IPS DF 6.9 (cell line): ENCODE results near the gene PHLDA1.

Experiments used
- DNase-seq: peaks from one replicate; pipeline ENCODE4 v3.0.0-alpha.2; 2013; ENCODE audit warnings: low read depth, low spot score
- H3K27ac ChIP-seq: one replicate; pipeline ENCODE4 v1.5.1; 2013; ENCODE audit warnings: low read length, control low read depth
- H3K27me3 ChIP-seq: 2 replicates; pipeline ENCODE4 v1.6.1; 2013; ENCODE audit warnings: mild to moderate bottlenecking, low read length; ENCODE audit not compliant: control insufficient read depth, insufficient read depth
- H3K36me3 ChIP-seq: 2 replicates; pipeline ENCODE4 v1.6.1; 2013; ENCODE audit warnings: low read length; ENCODE audit not compliant: control insufficient read depth, insufficient read depth
- H3K4me1 ChIP-seq: 2 replicates; pipeline ENCODE4 v1.6.1; 2013; ENCODE audit warnings: low read length; ENCODE audit not compliant: control insufficient read depth, insufficient read depth
- H3K4me3 ChIP-seq: 2 replicates; pipeline ENCODE4 v1.5.1; 2013; ENCODE audit warnings: mild to moderate bottlenecking, low read length
- H3K9me3 ChIP-seq: 2 replicates; pipeline ENCODE4 v1.6.1; 2013; ENCODE audit warnings: low read length, inconsistent platforms; ENCODE audit not compliant: control insufficient read depth, insufficient read depth
- WGBS: extraction: QIAGEN DNeasy Blood & Tissue Kit; methylation state at CpG from one replicate; pipeline ENCODE4 v1.1.7; 2013; ENCODE audit warnings: mixed read lengths, missing lambda C conversion rate; ENCODE audit not compliant: insufficient read length, insufficient coverage; 5-methylcytosine and 5-hydroxymethylcytosine counted together

PHLDA1 gene

DNA sequence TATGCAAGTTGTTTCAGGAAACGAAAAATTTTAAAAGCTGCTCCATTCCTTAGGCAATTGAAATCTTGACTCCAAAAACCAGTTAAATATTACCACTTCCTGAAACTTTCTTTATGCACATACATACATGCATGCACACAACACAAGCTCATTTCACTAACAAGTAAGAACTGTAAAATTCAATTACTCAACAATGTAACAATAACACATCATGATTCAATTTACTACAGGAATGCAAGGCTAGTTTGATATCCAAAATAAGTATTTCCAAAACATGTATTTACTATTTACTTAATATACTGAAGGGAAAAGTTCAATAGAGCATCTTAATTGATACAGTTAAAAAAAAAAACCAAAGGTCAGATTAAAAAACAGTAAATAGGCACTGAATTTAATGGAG lies 33.3 kb upstream of the PHLDA1 start:
- peaks cover 2% of the 10 kb centered on the region; the same call in 1 of the 2 replicates for H3K36me3 ChIP-seq
- DNase-seq = no peak
- no peaks in the 10 kb centered on the region for H3K9me3 ChIP-seq
- no CpG with 5 or more reads among the region's 1 CpG for WGBS
- no peaks in the 10 kb centered on the region for H3K27me3 ChIP-seq
- H3K4me3 ChIP-seq = no peak overlapping the region
- H3K27ac ChIP-seq = no peak overlapping the region
- peaks cover 1% of the 10 kb centered on the region; the same call in 1 of the 2 replicates for H3K4me1 ChIP-seq

DNA sequence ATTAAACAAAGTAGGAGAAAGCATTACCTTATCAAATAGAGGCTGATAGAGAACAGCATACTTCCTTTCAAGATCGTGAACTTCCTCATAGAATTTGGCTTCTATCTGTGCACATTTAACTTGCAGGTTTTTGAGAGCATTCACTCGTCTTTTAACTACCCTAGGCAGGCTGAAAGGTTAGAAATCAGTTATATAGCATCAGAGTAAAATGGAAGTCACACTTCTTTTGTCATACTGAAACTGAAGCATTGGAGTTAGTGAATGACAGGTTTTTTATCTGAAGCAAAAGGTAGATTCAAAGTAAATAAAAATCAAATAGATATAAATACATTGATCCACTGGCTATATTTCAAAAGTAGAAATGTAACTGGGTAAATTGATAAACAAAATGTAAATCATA lies 28.5 kb upstream of the PHLDA1 start:
- Histone ChIP-seq H3K9me3 (no peaks in the 10 kb centered on the region), H3K4me3 (no peak overlapping the region), H3K36me3 (peaks cover 7% of the 10 kb centered on the region; the same call in 1 of the 2 replicates), H3K27ac (no peak overlapping the region), H3K27me3 (no peaks in the 10 kb centered on the region), H3K4me1 (peaks cover 1% of the 10 kb centered on the region; the same call in 1 of the 2 replicates)
- WGBS = no CpG with 5 or more reads among the region's 2 CpGs
- DNase-seq = no peak

DNA sequence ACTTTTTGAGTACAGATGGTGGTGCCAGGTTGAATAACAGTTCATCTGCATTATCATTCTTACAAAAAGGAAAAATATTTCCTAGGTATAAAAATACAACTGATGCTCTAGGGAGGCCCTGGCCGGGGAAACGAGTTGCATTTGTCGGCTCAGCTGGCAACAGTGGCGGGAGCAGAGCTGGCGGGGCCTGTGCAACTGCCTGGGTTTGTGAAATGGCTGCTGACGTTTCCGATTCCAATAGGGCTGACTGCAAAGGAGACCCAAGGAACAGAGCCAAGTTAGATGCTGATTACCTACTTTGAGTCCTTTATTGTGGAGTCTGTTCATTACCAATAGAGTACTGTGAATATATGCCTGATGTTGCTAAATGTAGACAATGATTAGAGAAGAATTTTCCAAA lies 25.8 kb upstream of the PHLDA1 start:
- DNase-seq = no peak
- peaks cover 14% of the 10 kb centered on the region; the same call in 1 of the 2 replicates for H3K36me3 ChIP-seq
- no peaks in the 10 kb centered on the region for H3K27me3 ChIP-seq
- no CpG with 5 or more reads among the region's 7 CpGs for WGBS
- H3K4me1 ChIP-seq = peaks cover 1% of the 10 kb centered on the region; the same call in 1 of the 2 replicates
- H3K9me3 ChIP-seq = no peaks in the 10 kb centered on the region
- H3K27ac ChIP-seq = no peak overlapping the region
- no peak overlapping the region for H3K4me3 ChIP-seq

DNA sequence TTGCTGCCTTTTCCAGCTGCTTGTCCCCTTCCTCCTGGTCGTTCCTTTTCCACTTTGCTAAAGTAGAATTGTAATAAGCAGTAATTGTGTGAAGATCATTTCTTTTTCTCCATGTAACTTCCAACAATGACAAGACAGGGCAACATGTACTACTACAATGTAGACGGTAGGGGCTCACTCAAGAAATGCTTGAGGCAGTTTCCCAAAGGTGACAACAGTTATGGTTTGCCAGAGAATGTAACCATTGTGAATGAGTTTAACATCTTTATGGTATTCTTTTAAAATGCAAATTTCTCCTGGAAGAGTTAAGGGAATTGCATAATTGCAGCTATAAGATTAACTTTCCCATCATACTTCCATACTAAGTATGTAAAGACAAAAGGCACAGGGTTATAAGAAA lies 23.8 kb upstream of the PHLDA1 start:
- Histone ChIP-seq H3K27ac (no peak overlapping the region), H3K4me1 (no peaks in the 10 kb centered on the region), H3K4me3 (no peak overlapping the region), H3K9me3 (no peaks in the 10 kb centered on the region), H3K27me3 (no peaks in the 10 kb centered on the region), H3K36me3 (peaks cover 16% of the 10 kb centered on the region; the same call in 1 of the 2 replicates)
- no CpG with 5 or more reads among the region's 2 CpGs for WGBS
- no peak for DNase-seq

DNA sequence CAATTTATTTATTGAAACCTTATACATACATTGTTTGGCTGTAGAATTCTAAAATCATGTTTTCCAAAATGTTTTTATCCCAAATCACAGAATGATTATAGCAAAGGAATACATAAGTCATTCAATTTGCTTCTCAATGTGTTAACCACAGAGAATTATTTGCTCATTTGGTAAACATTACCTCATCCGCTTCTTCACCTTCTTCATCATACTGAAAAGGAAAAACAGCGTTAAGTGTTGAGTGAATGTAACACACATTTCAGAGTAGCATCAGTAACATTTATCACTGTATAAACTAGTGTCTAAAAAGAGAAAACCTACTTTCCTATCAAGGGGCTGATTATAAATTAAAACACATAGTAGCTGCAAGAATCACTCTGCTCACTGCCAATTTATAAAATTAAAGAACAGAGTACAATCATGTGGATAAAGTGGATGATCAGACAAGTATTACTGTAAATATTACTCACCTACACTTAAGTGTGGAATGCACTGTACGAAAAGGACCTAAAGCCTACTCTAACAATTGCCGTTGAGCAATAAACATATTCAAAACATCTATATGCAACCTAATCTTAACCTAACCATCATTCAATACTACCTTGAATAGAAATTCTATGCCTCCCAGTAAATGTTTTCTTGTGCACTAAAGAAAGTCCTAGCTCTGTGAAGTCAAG lies 18.1 kb upstream of the PHLDA1 start:
- Histone ChIP-seq H3K27ac (no peak overlapping the region), H3K9me3 (no peaks in the 10 kb centered on the region), H3K4me1 (no peaks in the 10 kb centered on the region), H3K27me3 (no peaks in the 10 kb centered on the region), H3K36me3 (peaks cover 12% of the 10 kb centered on the region; the same call in 1 of the 2 replicates), H3K4me3 (no peak overlapping the region)
- no peak for DNase-seq
- WGBS = 100% methylated on average over 1 of the region's 4 CpGs

DNA sequence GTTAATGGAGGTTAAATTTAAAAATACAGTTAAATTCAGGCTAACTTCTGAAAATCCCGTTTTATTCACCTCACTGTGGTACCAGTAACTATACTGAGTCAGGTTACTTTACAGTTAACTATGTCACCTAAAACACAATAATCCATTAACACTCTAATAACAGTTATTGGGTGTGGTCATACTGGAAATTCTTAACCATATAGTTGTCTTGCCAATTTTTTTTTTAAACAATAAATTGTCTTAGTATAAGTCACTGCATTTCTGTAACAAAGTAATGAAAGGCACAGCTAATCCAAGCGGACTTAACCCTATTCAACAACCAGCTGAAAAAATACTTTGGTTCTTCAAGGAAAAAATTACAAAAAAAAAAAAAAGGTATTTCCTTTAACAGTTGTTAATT lies 16.2 kb upstream of the PHLDA1 start:
- Histone ChIP-seq H3K9me3 (no peaks in the 10 kb centered on the region), H3K27me3 (no peaks in the 10 kb centered on the region), H3K4me3 (no peak overlapping the region), H3K27ac (no peak overlapping the region), H3K36me3 (peaks cover 5% of the 10 kb centered on the region; the same call in 1 of the 2 replicates), H3K4me1 (no peaks in the 10 kb centered on the region)
- WGBS = no CpG with 5 or more reads among the region's 2 CpGs
- DNase-seq = no peak

DNA sequence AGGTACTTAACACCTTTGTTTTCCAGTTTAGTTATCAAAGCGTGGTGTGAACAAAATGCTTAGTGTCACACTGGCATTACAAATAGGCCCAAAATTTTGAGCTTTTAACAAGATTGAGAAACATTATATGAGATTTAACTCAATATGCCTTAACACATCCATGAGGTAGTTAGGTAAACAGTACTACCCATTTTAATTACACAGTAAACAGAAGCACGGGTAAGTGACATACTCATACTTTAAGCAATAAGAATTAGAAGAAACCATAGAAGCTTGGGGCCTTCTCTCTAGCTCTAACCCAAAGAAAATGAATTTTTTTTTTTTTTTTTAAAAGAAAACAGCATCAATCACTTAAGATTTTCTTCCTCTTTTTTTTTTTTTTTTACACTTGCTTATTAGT lies 15.5 kb upstream of the PHLDA1 start:
- H3K9me3 ChIP-seq = no peaks in the 10 kb centered on the region
- no peak overlapping the region for H3K27ac ChIP-seq
- no peaks in the 10 kb centered on the region for H3K27me3 ChIP-seq
- no peaks in the 10 kb centered on the region for H3K4me1 ChIP-seq
- DNase-seq = no peak
- no CpG with 5 or more reads among the region's 2 CpGs for WGBS
- no peak overlapping the region for H3K4me3 ChIP-seq
- peaks cover 5% of the 10 kb centered on the region; the same call in 1 of the 2 replicates for H3K36me3 ChIP-seq

DNA sequence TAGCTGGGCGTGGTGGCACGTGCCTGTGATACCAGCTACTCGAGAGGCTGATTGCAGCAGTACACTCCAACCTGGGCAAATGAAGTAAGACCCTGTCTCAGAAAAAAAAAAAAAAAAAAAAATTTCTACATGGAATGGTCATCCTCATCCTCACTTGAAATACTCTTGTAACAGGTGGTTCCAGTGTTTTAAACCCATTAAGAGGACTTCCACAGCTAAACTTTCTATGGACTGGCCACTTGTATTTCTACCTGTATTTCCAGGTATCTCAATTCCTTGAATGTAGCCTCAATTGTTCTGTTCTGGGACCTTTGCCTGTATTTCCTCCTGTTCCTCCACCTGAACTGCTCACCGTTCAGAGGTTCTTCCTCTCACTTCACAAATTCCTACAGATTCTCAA lies 11.8 kb upstream of the PHLDA1 start:
- no CpG with 5 or more reads among the region's 4 CpGs for WGBS
- H3K4me3 ChIP-seq = no peak overlapping the region
- H3K27ac ChIP-seq = no peak overlapping the region
- H3K9me3 ChIP-seq = no peaks in the 10 kb centered on the region
- no peaks in the 10 kb centered on the region; the same call in 1 of the 2 replicates for H3K4me1 ChIP-seq
- no peaks in the 10 kb centered on the region for H3K27me3 ChIP-seq
- no peak for DNase-seq
- H3K36me3 ChIP-seq = no peaks in the 10 kb centered on the region; the same call in 1 of the 2 replicates

DNA sequence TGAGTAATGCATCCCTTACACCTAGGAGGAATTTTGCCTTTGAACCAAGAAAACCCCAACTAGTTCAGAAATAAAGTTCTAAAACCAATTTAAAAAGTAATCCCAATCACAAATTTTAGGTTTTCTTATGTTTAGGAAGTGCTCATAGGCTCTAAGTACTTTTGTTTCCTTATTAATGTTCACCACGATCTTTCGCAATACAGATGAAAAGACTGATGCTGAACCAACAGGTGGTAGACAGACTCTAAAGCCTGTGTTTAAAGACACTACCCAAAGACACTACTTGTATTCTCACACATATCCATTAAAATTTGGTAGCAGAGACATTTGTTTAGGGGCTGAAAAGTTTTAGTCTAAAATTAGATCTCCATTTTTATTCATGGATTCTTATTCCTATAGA lies 10.6 kb upstream of the PHLDA1 start:
- Histone ChIP-seq H3K4me3 (no peak overlapping the region), H3K27me3 (no peaks in the 10 kb centered on the region), H3K36me3 (no peaks in the 10 kb centered on the region; the same call in 1 of the 2 replicates), H3K27ac (no peak overlapping the region), H3K9me3 (no peaks in the 10 kb centered on the region), H3K4me1 (peaks cover 1% of the 10 kb centered on the region; the same call in 1 of the 2 replicates)
- DNase-seq = no peak
- WGBS = no CpG with 5 or more reads among the region's 2 CpGs

DNA sequence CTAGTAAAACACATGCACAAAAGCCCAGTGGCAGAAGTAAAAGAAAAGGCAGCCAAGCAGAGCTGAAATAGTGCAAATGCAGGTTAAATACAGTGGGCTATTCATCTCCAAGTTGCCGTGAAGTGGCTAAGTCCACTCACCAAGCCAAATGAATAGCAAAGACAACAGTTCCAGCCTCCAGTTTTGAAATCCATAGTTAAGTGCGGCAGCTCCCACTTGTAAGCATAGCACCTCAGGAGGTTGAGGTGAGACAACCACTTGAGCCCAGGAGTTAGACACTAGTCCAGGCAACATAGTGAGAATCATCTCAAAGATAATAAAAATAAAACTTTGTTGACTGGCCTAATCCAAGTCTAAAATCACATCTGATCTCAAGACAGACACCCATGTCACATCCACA lies 9.8 kb upstream of the PHLDA1 start:
- Histone ChIP-seq H3K36me3 (no peaks in the 10 kb centered on the region; the same call in 1 of the 2 replicates), H3K4me1 (peaks cover 1% of the 10 kb centered on the region; the same call in 1 of the 2 replicates), H3K4me3 (no peak overlapping the region), H3K27ac (no peak overlapping the region), H3K9me3 (no peaks in the 10 kb centered on the region), H3K27me3 (no peaks in the 10 kb centered on the region)
- no CpG with 5 or more reads among the region's 2 CpGs for WGBS
- DNase-seq = no peak

DNA sequence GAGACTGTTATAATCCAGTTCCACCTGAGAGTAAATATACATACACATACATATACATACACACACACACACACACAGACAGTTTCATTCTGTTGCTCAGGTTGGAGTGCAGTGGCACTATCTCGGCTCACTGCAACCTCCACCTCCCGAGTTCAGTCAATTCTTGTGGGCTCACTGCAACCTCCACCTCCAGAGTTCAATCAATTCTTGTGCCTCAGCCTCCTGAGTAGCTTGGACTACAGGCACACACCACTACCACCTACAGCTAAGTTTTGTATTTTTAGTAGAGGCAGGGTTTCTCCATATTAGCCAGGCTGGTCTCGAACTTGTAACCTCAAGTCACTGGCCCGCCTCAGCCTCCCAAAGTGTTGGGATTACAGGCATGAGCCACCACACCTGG lies 8.9 kb upstream of the PHLDA1 start:
- Histone ChIP-seq H3K27me3 (no peaks in the 10 kb centered on the region), H3K4me1 (peaks cover 1% of the 10 kb centered on the region; the same call in 1 of the 2 replicates), H3K4me3 (no peak overlapping the region), H3K36me3 (no peaks in the 10 kb centered on the region; the same call in 1 of the 2 replicates), H3K27ac (no peak overlapping the region), H3K9me3 (no peaks in the 10 kb centered on the region)
- WGBS = no CpG with 5 or more reads among the region's 4 CpGs
- DNase-seq = no peak
